ENCODE measurements around the gene CDC20.

- TF ChIP-seq POLR2A (IDR thresholded peaks at IDR 0.05; ENCODE audit: borderline replicate concordance, extremely low read depth, insufficient read depth, insufficient read length) = no peak
- no peak for TF ChIP-seq TCF7L2 (IDR thresholded peaks at IDR 0.05; ENCODE audit: borderline replicate concordance, extremely low read depth, insufficient read depth, insufficient read length)
Observed at GRCh38 chr1:43365678-43366077, 6.9 kb downstream of the CDC20 start.

All from HCT116 (cell line).